Measurements from ENCODE around the gene PRSS38. TPM values are rescaled to one million over a fixed set of nuclear protein-coding genes. Genes with fewer than 3 reads are reported as not detected.

PRSS38 gene
- not detected in 2 replicates for total RNA-seq

GRCh38 chr1:227815468-227816409, at the start of gene PRSS38:
Gene PRSS38 (plus strand): TSS chr1:227815675. CDS start chr1:227815717, 42 bp downstream.

Other genes with a start within 250 kb of the PRSS38 start
- gene JMJD4, start 80.4 kb upstream of the PRSS38 start, total RNA-seq = 22.0 and 22.1 TPM in 2 replicates
- gene SNAP47, start 80.2 kb upstream of the PRSS38 start, total RNA-seq = 34.4 and 39.7 TPM in 2 replicates
- 0.65 and 4.3 TPM in 2 replicates for gene WNT9A, start 132.3 kb downstream of the PRSS38 start, total RNA-seq
- not detected in 2 replicates for gene WNT3A, start 191.3 kb downstream of the PRSS38 start, total RNA-seq